Activated CD8-positive, alpha-beta memory T cell treated with anti-CD3 and anti-CD28 coated beads for 4 hours (primary cell): ENCODE data around the gene VPS13A.

Source experiments
- DNase-seq, 2 donors: peaks; one replicate each; pipeline ENCODE4 v3.0.0-alpha.2; 2020; ENCODE audit warnings: low read depth in 2 of 2

VPS13A gene

GRCh38 chr9:77457916-77458592 is 280.7 kb downstream of the VPS13A start:
- DNase-seq = peak; percentile 10 to 26

GRCh38 chr9:77460938-77461337 is 283.6 kb downstream of the VPS13A start:
- no peak for DNase-seq

DNA sequence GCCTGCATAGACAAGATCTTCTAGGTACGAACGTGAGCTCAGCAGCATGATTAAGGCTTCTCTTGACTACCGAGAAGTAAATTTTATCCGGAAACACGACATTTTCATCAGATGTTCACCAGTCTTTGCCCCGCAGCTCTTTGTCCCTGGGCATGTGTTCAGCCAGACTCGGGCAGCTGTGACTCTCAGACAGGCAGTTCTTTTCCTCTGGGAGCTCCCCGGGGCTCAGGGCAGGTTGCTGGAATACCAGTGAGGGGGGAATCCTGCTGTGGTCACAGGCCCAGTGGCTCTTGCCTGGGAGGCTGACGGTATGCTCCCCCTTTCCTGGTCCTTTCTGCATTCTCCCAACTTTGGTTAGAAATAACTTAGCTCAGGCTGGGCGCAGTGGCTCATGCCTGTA is 284.7 kb downstream of the VPS13A start:
- no peak for DNase-seq

DNA sequence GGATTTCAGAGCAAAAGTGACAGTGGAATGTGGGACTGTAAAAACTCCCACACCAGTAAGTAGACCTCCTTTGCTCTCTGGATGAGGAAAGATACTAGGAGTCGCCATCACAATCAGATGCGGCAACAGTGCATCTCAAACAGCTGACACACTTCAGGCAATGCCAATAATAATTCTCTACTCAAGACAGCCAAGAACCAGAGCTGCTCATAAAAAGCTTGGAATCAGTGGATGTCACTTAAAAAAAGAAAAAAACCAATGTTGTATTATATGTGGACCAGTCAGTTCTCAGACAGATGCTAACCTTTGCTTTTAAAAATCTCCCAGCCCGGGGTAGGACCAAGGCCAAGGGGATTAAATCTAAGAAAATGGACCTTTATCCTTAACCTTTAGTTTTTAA is 285.8 kb downstream of the VPS13A start:
- DNase-seq = no peak

- no peak for DNase-seq
These were observed 287.3 kb downstream of the VPS13A start for GRCh38 chr9:77464661-77465060.

DNA sequence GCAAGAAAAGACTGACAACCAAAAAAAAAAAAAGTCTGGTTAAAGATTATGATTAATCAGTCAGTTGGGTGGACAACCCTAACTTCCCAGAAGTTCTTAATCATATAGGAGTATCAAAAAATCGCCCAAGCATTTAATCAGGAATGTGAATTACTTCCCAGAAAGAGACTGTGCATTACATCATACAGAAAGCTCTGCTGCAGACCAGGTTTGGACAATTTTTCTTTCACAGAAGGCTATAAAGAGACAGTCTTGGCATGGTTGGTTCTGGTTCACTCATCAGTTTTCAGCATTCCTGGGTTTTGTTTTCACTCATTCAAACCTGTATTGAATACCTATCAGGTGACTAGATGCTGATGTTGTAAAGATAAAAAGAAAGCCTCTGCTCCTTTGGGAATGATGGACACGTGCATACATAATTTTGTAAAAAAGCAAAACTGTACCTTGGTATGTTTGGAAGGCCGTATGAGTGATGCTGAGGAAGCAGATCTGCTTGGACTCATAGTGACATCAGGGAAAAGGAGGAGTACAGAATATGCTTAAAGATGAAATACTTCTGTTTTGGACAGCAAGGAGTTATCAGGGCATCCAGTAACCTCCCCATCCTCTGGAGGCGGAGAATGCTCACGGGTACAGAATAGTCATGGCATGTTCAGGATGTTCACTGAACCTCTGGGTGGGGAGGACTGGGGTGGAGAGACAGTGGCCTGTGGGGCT is 292.3 kb downstream of the VPS13A start:
- DNase-seq = no peak
